ENCODE measurements around the gene FAM107B.

FAM107B gene

DNA sequence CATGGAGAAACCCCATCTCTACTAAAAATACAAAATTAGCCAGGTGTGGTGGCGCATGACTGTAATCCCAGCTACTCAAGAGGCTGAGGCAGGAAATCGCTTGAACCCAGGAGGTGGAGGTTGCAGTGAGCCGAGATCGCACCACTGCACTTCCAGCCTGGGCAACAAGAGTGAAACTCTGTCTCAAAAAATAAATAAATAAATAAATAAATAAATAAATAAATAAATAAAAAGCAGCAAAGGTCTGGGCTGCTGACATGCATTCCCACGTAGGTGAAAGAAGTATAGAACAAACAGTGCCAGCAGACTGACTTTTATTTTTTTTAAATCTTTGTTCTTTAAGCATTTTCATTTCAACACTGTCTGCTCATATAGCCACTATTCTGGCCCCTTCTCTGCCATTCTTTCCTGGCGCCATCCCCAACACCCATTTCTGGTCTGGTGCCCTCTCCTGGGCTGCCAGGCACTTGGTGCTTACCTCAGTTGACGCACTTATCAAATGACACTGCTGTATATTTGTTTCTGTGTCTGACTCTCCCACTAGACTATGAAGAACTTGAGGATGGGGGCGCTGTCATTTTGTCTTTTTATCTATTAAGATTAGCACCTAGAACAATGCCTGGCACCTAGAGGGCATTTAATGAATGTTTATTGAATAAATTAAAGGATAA, 15.6 kb downstream of the FAM107B start:
- TF ChIP-seq POLR2AphosphoS5 (IDR thresholded peaks at IDR 0.05; ENCODE audit: low read depth, low read length) (no peak), POLR2A (IDR thresholded peaks at IDR 0.05; ENCODE audit: low read depth, low read length) (no peak), TAF1 (IDR thresholded peaks at IDR 0.05; ENCODE audit: low read depth, low read length) (no peak), POU2F2 (IDR thresholded peaks at IDR 0.05; ENCODE audit: low read depth, low read length) (no peak), SPI1 (IDR thresholded peaks at IDR 0.05; ENCODE audit: low read depth, low read length) (no peak), PAX5 (IDR thresholded peaks at IDR 0.05; ENCODE audit: insufficient read depth, low read length, severe bottlenecking) (no peak)
- DNase-seq (ENCODE audit: insufficient read length, low spot score) (no peak), FAIRE-seq (no peak)

GRCh38 chr10:14758451-14758850, 16.2 kb downstream of the FAM107B start:
- FAIRE-seq (no peak), DNase-seq (ENCODE audit: insufficient read length, low spot score) (no peak)
- TF ChIP-seq POLR2A (IDR thresholded peaks at IDR 0.05; ENCODE audit: low read depth, low read length), result no peak
- no peak for TF ChIP-seq PAX5 (IDR thresholded peaks at IDR 0.05; ENCODE audit: insufficient read depth, low read length, severe bottlenecking)
- TF ChIP-seq POU2F2 (IDR thresholded peaks at IDR 0.05; ENCODE audit: low read depth, low read length), result no peak
- no peak for TF ChIP-seq TAF1 (IDR thresholded peaks at IDR 0.05; ENCODE audit: low read depth, low read length)
- no peak for TF ChIP-seq SPI1 (IDR thresholded peaks at IDR 0.05; ENCODE audit: low read depth, low read length)
- no peak for TF ChIP-seq POLR2AphosphoS5 (IDR thresholded peaks at IDR 0.05; ENCODE audit: low read depth, low read length)

DNA sequence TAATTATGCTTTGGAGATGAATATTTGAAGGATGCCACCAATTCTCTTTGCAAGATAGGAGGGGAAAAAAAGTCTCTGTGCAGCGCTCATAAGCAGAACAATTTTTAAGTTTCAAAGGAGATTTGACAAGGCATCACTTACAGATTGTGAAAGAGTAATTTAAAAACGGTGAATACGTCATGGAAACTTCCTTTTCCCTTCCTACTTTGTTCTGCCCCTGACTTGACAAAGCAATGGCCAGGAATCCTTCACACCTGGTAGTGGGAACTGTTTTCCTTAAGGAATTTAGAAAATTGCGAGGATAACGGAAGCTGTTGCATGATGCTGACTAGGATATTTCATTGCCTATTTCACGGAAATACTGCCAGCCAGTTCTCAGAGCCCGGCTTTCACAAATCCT, 16.7 kb downstream of the FAM107B start:
- DNase-seq (ENCODE audit: insufficient read length, low spot score) (no peak), FAIRE-seq (no peak)
- TF ChIP-seq TAF1 (IDR thresholded peaks at IDR 0.05; ENCODE audit: low read depth, low read length) (no peak), SPI1 (IDR thresholded peaks at IDR 0.05; ENCODE audit: low read depth, low read length) (no peak), PAX5 (IDR thresholded peaks at IDR 0.05; ENCODE audit: insufficient read depth, low read length, severe bottlenecking) (no peak), POU2F2 (IDR thresholded peaks at IDR 0.05; ENCODE audit: low read depth, low read length) (no peak), POLR2AphosphoS5 (IDR thresholded peaks at IDR 0.05; ENCODE audit: low read depth, low read length) (no peak), POLR2A (IDR thresholded peaks at IDR 0.05; ENCODE audit: low read depth, low read length) (no peak)

DNA sequence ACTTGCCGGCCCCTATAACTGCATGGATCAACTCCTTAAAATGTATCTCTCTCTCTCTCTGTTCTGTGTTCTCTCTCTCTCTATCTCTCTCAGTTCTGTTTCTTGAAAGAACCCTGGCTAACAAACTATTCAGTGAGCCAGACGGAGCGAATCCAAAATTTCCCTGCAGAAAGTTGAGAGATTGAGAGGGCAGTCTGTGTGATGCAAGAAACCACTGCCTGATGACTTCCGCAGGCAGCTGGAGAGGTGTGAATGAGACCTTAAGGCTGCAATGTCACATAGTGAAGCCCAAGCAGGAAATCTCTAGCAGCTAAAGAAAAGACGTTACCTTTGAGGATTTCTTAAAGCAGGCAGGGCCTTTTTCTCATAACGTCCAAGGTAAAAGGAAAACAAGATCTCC, 17.3 kb downstream of the FAM107B start:
- FAIRE-seq, result no peak
- DNase-seq (ENCODE audit: insufficient read length, low spot score), result no peak
- no peak for TF ChIP-seq TAF1 (IDR thresholded peaks at IDR 0.05; ENCODE audit: low read depth, low read length)
- no peak for TF ChIP-seq POU2F2 (IDR thresholded peaks at IDR 0.05; ENCODE audit: low read depth, low read length)
- no peak for TF ChIP-seq SPI1 (IDR thresholded peaks at IDR 0.05; ENCODE audit: low read depth, low read length)
- TF ChIP-seq POLR2A (IDR thresholded peaks at IDR 0.05; ENCODE audit: low read depth, low read length), result no peak
- no peak for TF ChIP-seq PAX5 (IDR thresholded peaks at IDR 0.05; ENCODE audit: insufficient read depth, low read length, severe bottlenecking)
- no peak for TF ChIP-seq POLR2AphosphoS5 (IDR thresholded peaks at IDR 0.05; ENCODE audit: low read depth, low read length)

DNA sequence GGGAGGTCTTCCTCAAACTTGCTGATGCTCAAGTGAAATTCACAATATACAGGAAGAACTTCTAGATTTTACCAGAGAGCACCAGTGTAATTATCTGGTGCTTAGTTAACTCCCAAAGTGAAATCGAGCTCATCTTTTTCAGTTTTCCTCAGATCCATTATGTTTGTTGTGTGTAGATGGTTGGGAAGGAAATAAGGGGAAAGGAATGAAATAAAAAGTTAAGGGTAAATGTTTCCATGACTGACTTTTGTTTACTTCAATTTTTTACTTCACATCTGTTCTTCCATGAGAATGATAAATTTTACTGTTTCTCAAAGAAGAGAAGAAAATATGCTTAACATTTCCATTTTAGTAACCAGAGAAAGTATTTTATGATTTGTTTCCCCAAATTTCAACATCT, 21.3 kb downstream of the FAM107B start:
- FAIRE-seq (no peak), DNase-seq (ENCODE audit: insufficient read length, low spot score) (no peak)
- TF ChIP-seq POLR2AphosphoS5 (IDR thresholded peaks at IDR 0.05; ENCODE audit: low read depth, low read length) (no peak), POLR2A (IDR thresholded peaks at IDR 0.05; ENCODE audit: low read depth, low read length) (no peak), SPI1 (IDR thresholded peaks at IDR 0.05; ENCODE audit: low read depth, low read length) (no peak), POU2F2 (IDR thresholded peaks at IDR 0.05; ENCODE audit: low read depth, low read length) (no peak), TAF1 (IDR thresholded peaks at IDR 0.05; ENCODE audit: low read depth, low read length) (no peak), PAX5 (IDR thresholded peaks at IDR 0.05; ENCODE audit: insufficient read depth, low read length, severe bottlenecking) (no peak)

GRCh38 chr10:14751921-14752320, 22.8 kb downstream of the FAM107B start:
- TF ChIP-seq POU2F2 (IDR thresholded peaks at IDR 0.05; ENCODE audit: low read depth, low read length) (no peak), POLR2AphosphoS5 (IDR thresholded peaks at IDR 0.05; ENCODE audit: low read depth, low read length) (no peak), PAX5 (IDR thresholded peaks at IDR 0.05; ENCODE audit: insufficient read depth, low read length, severe bottlenecking) (no peak), TAF1 (IDR thresholded peaks at IDR 0.05; ENCODE audit: low read depth, low read length) (no peak), POLR2A (IDR thresholded peaks at IDR 0.05; ENCODE audit: low read depth, low read length) (no peak), SPI1 (IDR thresholded peaks at IDR 0.05; ENCODE audit: low read depth, low read length) (no peak)
- DNase-seq (ENCODE audit: insufficient read length, low spot score), result no peak
- FAIRE-seq, result no peak

DNA sequence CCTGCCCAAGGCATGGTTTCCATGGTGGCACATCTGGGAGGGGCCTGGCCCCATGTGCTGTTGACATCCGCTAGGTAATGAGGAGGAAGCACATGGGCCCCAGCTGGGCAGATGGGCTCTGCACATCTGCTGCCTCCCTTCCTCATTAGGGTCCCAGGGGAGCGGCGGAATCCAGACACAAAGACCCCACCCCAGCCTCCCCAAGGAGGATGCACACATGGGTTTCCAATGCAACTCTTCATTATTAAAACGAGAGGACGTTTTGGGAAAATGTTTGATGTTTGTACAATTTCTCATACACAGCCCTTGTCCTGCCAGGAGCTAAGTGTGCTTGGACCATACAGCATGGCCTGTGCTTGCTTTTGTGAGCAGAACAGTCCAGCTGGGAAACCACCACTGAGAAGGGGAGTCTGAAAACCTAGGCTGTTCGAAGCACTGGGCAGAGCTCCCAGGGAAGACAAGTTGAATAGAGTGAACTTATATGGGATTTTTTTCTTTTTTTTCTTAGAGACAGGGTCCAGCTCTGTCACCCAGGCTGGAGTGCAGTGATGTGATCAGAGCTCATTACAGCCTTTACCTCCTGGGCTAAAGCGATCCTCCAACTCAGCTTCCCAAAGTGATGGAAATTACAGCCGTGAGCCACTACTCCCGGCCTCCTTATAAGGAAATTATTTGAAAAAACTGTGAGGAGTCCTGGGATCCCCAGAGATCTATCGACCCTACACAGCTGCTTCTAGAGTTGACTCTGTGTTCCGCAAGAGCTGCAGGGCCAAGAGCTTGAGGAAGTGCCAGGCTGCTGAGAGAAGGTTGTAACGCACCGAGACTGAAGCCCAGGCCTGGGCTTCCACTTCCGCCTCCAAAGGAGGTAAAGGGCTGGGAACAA, 23.4 kb downstream of the FAM107B start:
- DNase-seq (ENCODE audit: insufficient read length, low spot score), result no peak
- no peak for TF ChIP-seq PAX5 (IDR thresholded peaks at IDR 0.05; ENCODE audit: insufficient read depth, low read length, severe bottlenecking)
- TF ChIP-seq SPI1 (IDR thresholded peaks at IDR 0.05; ENCODE audit: low read depth, low read length), result peak; percentile 75
- FAIRE-seq, result peak; percentile 35

DNA sequence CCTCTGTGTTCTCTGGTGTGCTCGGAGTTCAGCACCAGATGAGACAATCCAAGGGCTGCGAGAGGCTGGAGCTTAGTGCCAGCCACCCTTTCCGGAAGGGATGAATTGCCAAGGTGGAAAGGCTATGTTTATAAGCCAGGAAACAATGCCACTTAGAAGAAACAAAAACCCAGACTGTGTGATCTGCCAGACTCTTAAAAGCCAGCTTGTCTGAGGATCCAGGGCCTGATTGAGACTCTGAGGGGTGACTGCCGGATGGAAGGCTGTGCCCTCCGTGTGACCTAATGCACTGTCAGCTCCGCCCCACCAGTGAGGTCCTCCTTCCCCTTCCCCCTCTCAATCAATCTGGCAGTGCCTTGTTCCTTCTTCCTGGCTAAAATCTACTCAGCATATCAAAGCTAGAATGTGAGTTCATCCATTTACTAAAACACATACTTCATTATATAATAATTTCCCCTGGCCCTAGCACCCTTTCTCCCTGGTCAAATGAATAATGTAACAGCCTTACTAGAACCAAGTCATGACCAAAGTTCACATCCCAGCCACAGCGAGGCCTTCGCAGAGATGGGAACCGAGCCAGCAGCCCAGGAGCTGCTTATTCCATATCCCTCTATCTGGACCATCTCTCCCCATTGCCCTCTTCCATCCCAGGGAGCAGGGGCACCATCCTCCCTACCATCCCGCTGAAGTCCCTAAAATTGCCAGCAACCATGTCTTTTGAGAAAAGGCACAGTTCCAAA, 25.5 kb downstream of the FAM107B start:
- TF ChIP-seq POLR2A (IDR thresholded peaks at IDR 0.05; ENCODE audit: low read depth, low read length) (no peak), PAX5 (IDR thresholded peaks at IDR 0.05; ENCODE audit: insufficient read depth, low read length, severe bottlenecking) (no peak), POU2F2 (IDR thresholded peaks at IDR 0.05; ENCODE audit: low read depth, low read length) (no peak), TAF1 (IDR thresholded peaks at IDR 0.05; ENCODE audit: low read depth, low read length) (no peak), POLR2AphosphoS5 (IDR thresholded peaks at IDR 0.05; ENCODE audit: low read depth, low read length) (no peak), SPI1 (IDR thresholded peaks at IDR 0.05; ENCODE audit: low read depth, low read length) (no peak)
- FAIRE-seq, result peak; percentile 51
- no peak for DNase-seq (ENCODE audit: insufficient read length, low spot score)

DNA sequence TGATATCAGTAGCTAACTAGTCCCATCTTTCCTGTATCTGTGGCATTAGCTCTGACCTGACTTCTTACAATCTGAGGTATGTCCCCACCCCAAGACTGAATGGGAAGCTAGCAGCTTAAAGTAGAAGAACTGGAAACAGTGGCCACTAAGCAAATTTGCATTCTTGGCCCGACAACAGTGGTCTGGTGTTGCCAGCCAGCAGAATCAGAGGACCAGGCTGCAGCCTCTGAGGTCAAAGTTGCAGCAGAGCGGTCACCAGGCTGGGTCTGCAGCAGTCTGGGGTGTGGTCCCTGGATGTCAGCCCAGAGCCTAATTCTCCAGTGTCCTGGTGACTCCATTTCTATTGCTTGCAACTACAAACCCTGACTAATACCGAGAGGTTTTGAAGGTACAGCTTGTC, 26.3 kb downstream of the FAM107B start:
- FAIRE-seq, result peak; percentile 50
- no peak for TF ChIP-seq TAF1 (IDR thresholded peaks at IDR 0.05; ENCODE audit: low read depth, low read length)
- TF ChIP-seq POLR2AphosphoS5 (IDR thresholded peaks at IDR 0.05; ENCODE audit: low read depth, low read length), result no peak
- TF ChIP-seq POU2F2 (IDR thresholded peaks at IDR 0.05; ENCODE audit: low read depth, low read length), result no peak
- no peak for TF ChIP-seq PAX5 (IDR thresholded peaks at IDR 0.05; ENCODE audit: insufficient read depth, low read length, severe bottlenecking)
- no peak for TF ChIP-seq SPI1 (IDR thresholded peaks at IDR 0.05; ENCODE audit: low read depth, low read length)
- TF ChIP-seq POLR2A (IDR thresholded peaks at IDR 0.05; ENCODE audit: low read depth, low read length), result no peak
- no peak for DNase-seq (ENCODE audit: insufficient read length, low spot score)
